Activated CD8-positive, alpha-beta T cell treated with anti-CD3 and anti-CD28 coated beads for 36 hours (primary cell): Measurements from ENCODE around the gene EDNRA. TPM values are rescaled to one million over a fixed set of nuclear protein-coding genes. Genes with fewer than 3 reads are reported as not detected.

Source experiments
- ATAC-seq: fragments of 200-7000 bp; cut with Tn5 transposase; one replicate; pipeline ENCODE4 v1.10.0; 2021; ENCODE audit warnings: mild to moderate bottlenecking, moderate library complexity
- CTCF ChIA-PET: fragments of 350-600 bp; sonication (Branson Sonifier 250); formaldehyde crosslinking; loops from one replicate; lab custom pipeline; 2021; ENCODE audit warnings: antibody characterized with exemption; lab: Charles Lee
- POLR2A ChIA-PET: fragments of 350-600 bp; sonication (Branson Sonifier 250); formaldehyde crosslinking; loops from one replicate; lab custom pipeline; 2021; ENCODE audit warnings: antibody characterized with exemption; lab: Charles Lee
- DNase-seq: peaks from one replicate; pipeline ENCODE4 v3.0.0-alpha.2; 2020
- H3K27ac Mint-ChIP-seq: one replicate; pipeline ENCODE4 v1.8.0; 2021; ENCODE audit warnings: mild to moderate bottlenecking, mixed read lengths
- H3K27me3 Mint-ChIP-seq: one replicate; pipeline ENCODE4 v1.8.0; 2021; ENCODE audit warnings: mixed read lengths
- H3K36me3 Mint-ChIP-seq: one replicate; pipeline ENCODE4 v1.8.0; 2021; ENCODE audit warnings: low read depth, mixed read lengths
- H3K4me1 Mint-ChIP-seq: one replicate; pipeline ENCODE4 v1.8.0; 2021; ENCODE audit warnings: low read depth, mixed read lengths
- H3K4me3 Mint-ChIP-seq: one replicate; pipeline ENCODE4 v1.8.0; 2021; ENCODE audit warnings: mild to moderate bottlenecking, moderate library complexity, mixed read lengths
- H3K9me3 Mint-ChIP-seq: one replicate; pipeline ENCODE4 v1.8.0; 2021; ENCODE audit warnings: mixed read lengths
- intact Hi-C: fragments of 100-400 bp; cut with micrococcal nuclease; formaldehyde crosslinking; loops from one replicate; pipeline ENCODE4 v1.10.0; 2022
- total RNA-seq, 2 experiments: library from RNA; stranded (reverse); gene quantifications; one replicate each; pipeline ENCODE4 v1.2.3, GENCODE V29; 2021
- TF ChIP-seq, protein P1 (sequence below): fragments of 200-600 bp; IDR thresholded peaks from one replicate; pipeline ENCODE4 v1.8.0; 2022; ENCODE audit warnings: antibody characterized with exemption, mild to moderate bottlenecking

Gene EDNRA
- total RNA-seq, 2 experiments from 2014 or later, result not detected

DNA sequence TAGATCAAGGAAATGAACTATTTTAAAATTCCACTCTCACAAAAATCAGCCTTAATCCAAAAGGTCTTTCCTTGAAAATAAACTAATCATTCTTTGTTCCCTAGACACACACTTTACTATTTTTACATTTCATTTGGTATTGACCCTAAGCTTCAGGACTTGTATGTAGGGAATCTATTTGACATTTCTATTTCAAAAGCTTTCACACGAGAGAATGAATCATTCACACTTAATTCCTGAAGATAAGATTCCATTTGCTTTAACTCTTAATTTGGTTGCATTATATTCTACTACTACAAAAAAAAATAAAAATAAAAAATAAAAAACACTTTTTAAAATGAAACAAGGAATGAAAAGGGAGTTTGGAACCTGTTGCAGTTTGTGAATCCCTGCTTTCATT lies 43.7 kb downstream of the EDNRA start:
- DNase-seq, result no peak
- no peak for ATAC-seq
- peaks cover 6% of the 10 kb centered on the region for H3K27me3 Mint-ChIP-seq
- H3K27ac Mint-ChIP-seq, result no peak overlapping the region
- ChIA-PET CTCF (interaction anchor here (1.0 to 1.4 kb wide), 2 partner anchors 8 to 342 kb away, joined by 3 to 4 read pairs; no protein-coding TSS in a partner anchor), POLR2A (interaction anchor here (0.6 kb wide), 1 partner anchor 138 kb away, joined by 3 read pairs; no protein-coding TSS in a partner anchor)
- H3K4me1 Mint-ChIP-seq, result no peaks in the 10 kb centered on the region
- no peak overlapping the region for H3K4me3 Mint-ChIP-seq
- intact Hi-C loops, result no loop called here
- H3K9me3 Mint-ChIP-seq, result no peaks in the 10 kb centered on the region
- TF ChIP-seq, protein P1, sequence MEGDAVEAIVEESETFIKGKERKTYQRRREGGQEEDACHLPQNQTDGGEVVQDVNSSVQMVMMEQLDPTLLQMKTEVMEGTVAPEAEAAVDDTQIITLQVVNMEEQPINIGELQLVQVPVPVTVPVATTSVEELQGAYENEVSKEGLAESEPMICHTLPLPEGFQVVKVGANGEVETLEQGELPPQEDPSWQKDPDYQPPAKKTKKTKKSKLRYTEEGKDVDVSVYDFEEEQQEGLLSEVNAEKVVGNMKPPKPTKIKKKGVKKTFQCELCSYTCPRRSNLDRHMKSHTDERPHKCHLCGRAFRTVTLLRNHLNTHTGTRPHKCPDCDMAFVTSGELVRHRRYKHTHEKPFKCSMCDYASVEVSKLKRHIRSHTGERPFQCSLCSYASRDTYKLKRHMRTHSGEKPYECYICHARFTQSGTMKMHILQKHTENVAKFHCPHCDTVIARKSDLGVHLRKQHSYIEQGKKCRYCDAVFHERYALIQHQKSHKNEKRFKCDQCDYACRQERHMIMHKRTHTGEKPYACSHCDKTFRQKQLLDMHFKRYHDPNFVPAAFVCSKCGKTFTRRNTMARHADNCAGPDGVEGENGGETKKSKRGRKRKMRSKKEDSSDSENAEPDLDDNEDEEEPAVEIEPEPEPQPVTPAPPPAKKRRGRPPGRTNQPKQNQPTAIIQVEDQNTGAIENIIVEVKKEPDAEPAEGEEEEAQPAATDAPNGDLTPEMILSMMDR, result no peak
- H3K36me3 Mint-ChIP-seq, result no peaks in the 10 kb centered on the region

DNA sequence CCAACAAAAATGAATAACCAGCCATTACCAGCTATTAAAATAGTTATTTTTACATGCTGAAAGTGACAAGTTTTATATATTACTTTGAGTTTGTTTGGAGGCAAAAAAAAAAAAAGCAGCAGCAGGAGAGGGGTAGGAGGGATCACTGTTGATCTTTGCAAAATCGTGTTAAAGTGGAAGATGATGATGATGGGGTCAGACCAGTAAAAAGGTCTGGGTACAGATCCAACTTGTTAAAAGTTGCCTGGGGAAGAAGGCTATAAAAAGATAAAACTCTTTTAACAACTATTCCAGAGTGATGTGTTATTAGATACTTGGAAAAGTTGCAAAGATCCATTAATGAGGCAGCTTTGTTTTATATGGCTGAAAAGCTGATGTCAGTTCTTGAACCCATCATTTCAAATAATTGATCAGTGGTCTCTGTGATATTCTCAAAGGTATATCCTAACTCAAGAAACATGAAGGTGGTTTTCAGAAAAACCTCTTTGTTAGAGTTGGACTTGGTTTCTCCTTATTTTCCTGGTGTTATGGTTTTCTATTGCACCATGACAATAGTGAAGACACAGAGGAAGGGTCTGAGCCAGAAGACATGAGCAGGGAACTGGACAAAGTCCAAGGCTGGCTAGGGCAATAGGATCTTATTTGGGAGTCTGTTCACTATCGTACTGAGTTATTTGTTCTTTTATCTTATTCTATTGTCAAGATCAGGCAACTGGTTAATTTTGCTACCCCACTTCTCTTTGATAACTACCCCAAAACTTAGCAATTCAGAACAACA lies 44.8 kb downstream of the EDNRA start:
- POLR2A ChIA-PET, result no interaction called here
- H3K36me3 Mint-ChIP-seq, result no peaks in the 10 kb centered on the region
- H3K4me3 Mint-ChIP-seq, result no peak overlapping the region
- CTCF ChIA-PET, result interaction anchor here (0.9 to 1.4 kb wide), 3 partner anchors 9 to 341 kb away, joined by 3 to 4 read pairs (median 3); no protein-coding TSS in a partner anchor
- ATAC-seq, result no peak
- H3K9me3 Mint-ChIP-seq, result no peaks in the 10 kb centered on the region
- peaks cover 5% of the 10 kb centered on the region for H3K27me3 Mint-ChIP-seq
- H3K4me1 Mint-ChIP-seq, result no peaks in the 10 kb centered on the region
- no peak overlapping the region for H3K27ac Mint-ChIP-seq
- intact Hi-C loops, result no loop called here
- TF ChIP-seq, protein P1, result no peak
- DNase-seq, result no peak

GRCh38 chr4:147526272-147526654 lies 45.4 kb downstream of the EDNRA start:
- Mint-ChIP-seq H3K9me3 (no peaks in the 10 kb centered on the region), H3K27me3 (peaks cover 5% of the 10 kb centered on the region), H3K36me3 (no peaks in the 10 kb centered on the region), H3K4me1 (no peaks in the 10 kb centered on the region), H3K27ac (no peak overlapping the region), H3K4me3 (no peak overlapping the region)
- CTCF ChIA-PET, result interaction anchor here (0.9 to 1.4 kb wide), 2 partner anchors 11 to 64 kb away, joined by 3 to 4 read pairs; no protein-coding TSS in a partner anchor
- ATAC-seq (no peak), DNase-seq (no peak)
- POLR2A ChIA-PET, result no interaction called here
- intact Hi-C loops, result no loop called here
- TF ChIP-seq, protein P1, result no peak

DNA sequence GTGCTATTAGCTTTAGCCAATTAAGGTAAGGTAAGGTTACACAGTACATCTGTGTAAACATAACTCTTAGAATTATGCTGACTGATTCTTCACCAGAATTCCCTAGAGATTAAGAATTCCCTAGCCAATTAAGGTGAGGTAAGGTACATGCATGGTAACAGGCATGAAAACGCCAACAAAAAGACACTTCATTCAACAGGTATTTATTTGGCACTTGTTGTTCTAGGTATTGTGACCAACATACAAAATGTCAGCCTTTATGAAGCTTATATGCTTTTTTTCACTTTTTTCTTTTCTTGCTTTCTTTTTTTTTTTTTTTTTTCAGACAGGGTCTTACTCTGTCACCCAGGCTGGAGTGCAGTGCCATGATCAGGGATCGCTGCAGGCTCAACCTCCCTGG lies 47.2 kb downstream of the EDNRA start:
- no peak overlapping the region for H3K27ac Mint-ChIP-seq
- TF ChIP-seq, protein P1, result no peak
- POLR2A ChIA-PET, result no interaction called here
- intact Hi-C loops, result no loop called here
- no peaks in the 10 kb centered on the region for H3K9me3 Mint-ChIP-seq
- no peak for ATAC-seq
- CTCF ChIA-PET, result interaction anchor here (1.0 to 2.5 kb wide), 2 partner anchors 9 to 339 kb away, joined by 3 to 10 read pairs; no protein-coding TSS in a partner anchor
- peaks cover 5% of the 10 kb centered on the region for H3K27me3 Mint-ChIP-seq
- no peaks in the 10 kb centered on the region for H3K36me3 Mint-ChIP-seq
- no peak for DNase-seq
- no peaks in the 10 kb centered on the region for H3K4me1 Mint-ChIP-seq
- no peak overlapping the region for H3K4me3 Mint-ChIP-seq

DNA sequence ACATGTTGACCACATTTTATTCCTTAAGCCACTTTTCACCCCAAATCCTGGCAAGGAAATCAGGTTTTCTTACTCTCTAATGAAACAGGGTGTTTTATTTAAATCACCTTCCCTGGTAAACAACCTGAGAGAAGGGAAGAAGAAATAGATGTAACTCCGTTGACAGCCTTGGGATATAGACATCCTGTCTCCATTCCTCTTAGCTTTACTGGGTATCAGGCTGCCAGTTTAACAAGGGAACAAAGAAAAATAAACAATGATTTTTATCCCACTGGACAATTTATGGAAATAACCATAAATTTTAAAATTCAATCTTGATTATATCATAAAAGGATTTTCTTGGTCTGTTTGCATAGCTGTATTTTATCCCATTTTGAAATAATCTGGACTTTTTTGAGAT lies 49.2 kb downstream of the EDNRA start:
- Mint-ChIP-seq H3K27me3 (peaks cover 5% of the 10 kb centered on the region), H3K27ac (no peak overlapping the region), H3K4me3 (no peak overlapping the region), H3K4me1 (no peaks in the 10 kb centered on the region), H3K9me3 (no peaks in the 10 kb centered on the region), H3K36me3 (no peaks in the 10 kb centered on the region)
- CTCF ChIA-PET, result interaction anchor here (1.0 kb wide), 1 partner anchor 12 kb away, joined by 3 read pairs; no protein-coding TSS in a partner anchor
- intact Hi-C loops, result no loop called here
- ATAC-seq, result no peak
- DNase-seq, result no peak
- TF ChIP-seq, protein P1, result no peak
- POLR2A ChIA-PET, result no interaction called here
